ENCODE data around the gene CLMN.

CLMN gene

GRCh38 chr14:95302667-95303506 lies 16.8 kb downstream of the CLMN start:
- peak; percentile 12 for DNase-seq (ENCODE audit: low read depth, low spot score)

GRCh38 chr14:95301527-95302187 lies 18.1 kb downstream of the CLMN start:
- no peak for DNase-seq (ENCODE audit: low read depth, low spot score)

GRCh38 chr14:95300697-95301526 lies 18.8 kb downstream of the CLMN start:
- DNase-seq (ENCODE audit: low read depth, low spot score), result no peak

GRCh38 chr14:95300002-95300696 lies 19.6 kb downstream of the CLMN start:
- DNase-seq (ENCODE audit: low read depth, low spot score), result no peak

- no peak for DNase-seq (ENCODE audit: low read depth, low spot score)
Observed at GRCh38 chr14:95299271-95299670, 20.4 kb downstream of the CLMN start.

GRCh38 chr14:95297832-95298231 lies 21.9 kb downstream of the CLMN start:
- no peak for DNase-seq (ENCODE audit: low read depth, low spot score)

- peak; percentile 13 for DNase-seq (ENCODE audit: low read depth, low spot score)
Observed at GRCh38 chr14:95296966-95297365, 22.7 kb downstream of the CLMN start.

- DNase-seq (ENCODE audit: low read depth, low spot score), result no peak
Observed at GRCh38 chr14:95295600-95296376, 23.9 kb downstream of the CLMN start.

GRCh38 chr14:95294834-95295599 lies 24.7 kb downstream of the CLMN start:
- peak; percentile 42 for DNase-seq (ENCODE audit: low read depth, low spot score)

GRCh38 chr14:95294320-95294719 lies 25.4 kb downstream of the CLMN start:
- no peak for DNase-seq (ENCODE audit: low read depth, low spot score)

GRCh38 chr14:95293449-95293848 lies 26.3 kb downstream of the CLMN start:
- no peak for DNase-seq (ENCODE audit: low read depth, low spot score)

GRCh38 chr14:95292660-95293425 lies 26.9 kb downstream of the CLMN start:
- DNase-seq (ENCODE audit: low read depth, low spot score), result no peak

- DNase-seq (ENCODE audit: low read depth, low spot score), result peak; percentile 49
Observed at GRCh38 chr14:95291859-95292542, 27.7 kb downstream of the CLMN start.

- DNase-seq (ENCODE audit: low read depth, low spot score), result no peak
Observed at GRCh38 chr14:95290871-95291431, 28.8 kb downstream of the CLMN start.

- no peak for DNase-seq (ENCODE audit: low read depth, low spot score)
Observed at GRCh38 chr14:95290021-95290420, 29.7 kb downstream of the CLMN start.

GRCh38 chr14:95289323-95290010 lies 30.2 kb downstream of the CLMN start:
- DNase-seq (ENCODE audit: low read depth, low spot score), result no peak

GRCh38 chr14:95288672-95289322 lies 30.9 kb downstream of the CLMN start:
- no peak for DNase-seq (ENCODE audit: low read depth, low spot score)
